ENCODE results near the gene IL1B.
A peak's percentile ranks its signal among the peaks of the same experiment; 100 is the strongest.
"Not testable (repeated sequence)": the region's sequence is repeated elsewhere in the genome, so short reads cannot be mapped to it uniquely, and the experiment has no call there.

IL1B gene

GRCh38 chr2:112836695-112837117 is at the start of gene IL1B:
IL1B (minus strand) TSS chr2:112836779; CDS start chr2:112836229, 550 bp downstream.
- DNase-seq (ENCODE audit: low read depth in 1 of 2, low spot score in 1 of 2): no peak

- DNase-seq (ENCODE audit: low read depth in 1 of 2, low spot score in 1 of 2): no peak
These were observed 49.7 kb upstream of the IL1B start for GRCh38 chr2:112886291-112886690.

GRCh38 chr2:112885506-112885902 is 48.9 kb upstream of the IL1B start:
- no peak for DNase-seq (ENCODE audit: low read depth in 1 of 2, low spot score in 1 of 2)

GRCh38 chr2:112884869-112885505 is 48.4 kb upstream of the IL1B start:
- peak; percentile 36 to 46 for DNase-seq (ENCODE audit: low read depth in 1 of 2, low spot score in 1 of 2)

- DNase-seq (ENCODE audit: low read depth in 1 of 2, low spot score in 1 of 2): no peak
These were observed 47.1 kb upstream of the IL1B start for GRCh38 chr2:112883669-112884068.

GRCh38 chr2:112881217-112881985 is 44.8 kb upstream of the IL1B start:
- DNase-seq (ENCODE audit: low read depth in 1 of 2, low spot score in 1 of 2): no peak

- DNase-seq (ENCODE audit: low read depth in 1 of 2, low spot score in 1 of 2): no peak
These were observed 44.1 kb upstream of the IL1B start for GRCh38 chr2:112880696-112881095.

- DNase-seq (ENCODE audit: low read depth in 1 of 2, low spot score in 1 of 2): no peak
These were observed 43.5 kb upstream of the IL1B start for GRCh38 chr2:112880091-112880531.

GRCh38 chr2:112879491-112880041 is 43.0 kb upstream of the IL1B start:
- DNase-seq (ENCODE audit: low read depth in 1 of 2, low spot score in 1 of 2): no peak

- DNase-seq (ENCODE audit: low read depth in 1 of 2, low spot score in 1 of 2): no peak
These were observed 40.8 kb upstream of the IL1B start for GRCh38 chr2:112877423-112877822.

- DNase-seq (ENCODE audit: low read depth in 1 of 2, low spot score in 1 of 2): no peak
These were observed 40.4 kb upstream of the IL1B start for GRCh38 chr2:112876971-112877361.

- no peak for DNase-seq (ENCODE audit: low read depth in 1 of 2, low spot score in 1 of 2)
These were observed 39.8 kb upstream of the IL1B start for GRCh38 chr2:112876257-112876970.

- no peak for DNase-seq (ENCODE audit: low read depth in 1 of 2, low spot score in 1 of 2)
These were observed 34.6 kb upstream of the IL1B start for GRCh38 chr2:112870841-112871835.

GRCh38 chr2:112869258-112869842 is 32.8 kb upstream of the IL1B start:
- no peak for DNase-seq (ENCODE audit: low read depth in 1 of 2, low spot score in 1 of 2)

- DNase-seq (ENCODE audit: low read depth in 1 of 2, low spot score in 1 of 2): no peak
These were observed 31.4 kb upstream of the IL1B start for GRCh38 chr2:112867701-112868631.

- no peak for DNase-seq (ENCODE audit: low read depth in 1 of 2, low spot score in 1 of 2)
These were observed 29.7 kb upstream of the IL1B start for GRCh38 chr2:112866128-112866835.

- DNase-seq (ENCODE audit: low read depth in 1 of 2, low spot score in 1 of 2): no peak
These were observed 27.5 kb upstream of the IL1B start for GRCh38 chr2:112864072-112864471.

- not testable (repeated sequence) for DNase-seq (ENCODE audit: low read depth in 1 of 2, low spot score in 1 of 2)
These were observed 23.0 kb upstream of the IL1B start for GRCh38 chr2:112859406-112860183.

Measured in stimulated activated CD4-positive, alpha-beta T cell treated with anti-CD3 and anti-CD28 coated beads, Interleukin-15, amount 100 ng/mL, for 1 hour (primary cell).